Measurements from ENCODE around the gene MUCL3. TPM values are rescaled to one million over a fixed set of nuclear protein-coding genes. Genes with fewer than 3 reads are reported as not detected.

MUCL3 gene
- polyA plus RNA-seq, 1 of the 3 experiments (the other 2 are of a cell fraction), result not detected

DNA sequence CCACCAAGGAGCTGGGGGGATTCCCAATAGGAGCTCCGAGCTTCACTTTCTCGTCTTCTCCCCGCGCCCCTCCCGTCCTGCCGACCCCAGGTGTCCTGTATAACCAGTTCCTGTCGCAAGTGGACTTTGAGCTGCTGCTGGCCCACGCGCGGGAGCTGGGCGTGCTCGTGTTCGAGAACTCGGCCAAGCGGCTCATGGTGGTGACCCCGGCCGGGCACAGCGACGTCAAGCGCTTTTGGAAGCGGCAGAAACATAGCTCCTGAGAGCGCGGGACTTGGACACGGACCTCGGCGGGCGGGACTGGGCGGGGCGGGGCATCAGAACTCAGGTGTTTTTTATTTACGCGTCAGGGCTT is 27.1 kb upstream of the MUCL3 start (continued):
- TF ChIP-seq, protein P1, sequence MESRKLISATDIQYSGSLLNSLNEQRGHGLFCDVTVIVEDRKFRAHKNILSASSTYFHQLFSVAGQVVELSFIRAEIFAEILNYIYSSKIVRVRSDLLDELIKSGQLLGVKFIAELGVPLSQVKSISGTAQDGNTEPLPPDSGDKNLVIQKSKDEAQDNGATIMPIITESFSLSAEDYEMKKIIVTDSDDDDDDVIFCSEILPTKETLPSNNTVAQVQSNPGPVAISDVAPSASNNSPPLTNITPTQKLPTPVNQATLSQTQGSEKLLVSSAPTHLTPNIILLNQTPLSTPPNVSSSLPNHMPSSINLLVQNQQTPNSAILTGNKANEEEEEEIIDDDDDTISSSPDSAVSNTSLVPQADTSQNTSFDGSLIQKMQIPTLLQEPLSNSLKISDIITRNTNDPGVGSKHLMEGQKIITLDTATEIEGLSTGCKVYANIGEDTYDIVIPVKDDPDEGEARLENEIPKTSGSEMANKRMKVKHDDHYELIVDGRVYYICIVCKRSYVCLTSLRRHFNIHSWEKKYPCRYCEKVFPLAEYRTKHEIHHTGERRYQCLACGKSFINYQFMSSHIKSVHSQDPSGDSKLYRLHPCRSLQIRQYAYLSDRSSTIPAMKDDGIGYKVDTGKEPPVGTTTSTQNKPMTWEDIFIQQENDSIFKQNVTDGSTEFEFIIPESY (IDR thresholded peaks at IDR 0.05; ENCODE audit: borderline replicate concordance, low read depth), result no peak
- TF ChIP-seq, protein P2, sequence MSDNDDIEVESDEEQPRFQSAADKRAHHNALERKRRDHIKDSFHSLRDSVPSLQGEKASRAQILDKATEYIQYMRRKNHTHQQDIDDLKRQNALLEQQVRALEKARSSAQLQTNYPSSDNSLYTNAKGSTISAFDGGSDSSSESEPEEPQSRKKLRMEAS (IDR thresholded peaks at IDR 0.05; ENCODE audit: low read depth), result no peak
- TF ChIP-seq FOSL2 (IDR thresholded peaks at IDR 0.05; ENCODE audit: borderline replicate concordance, low read depth) (no peak), RFX5 (IDR thresholded peaks at IDR 0.05; ENCODE audit: low read length) (no peak), JUND (IDR thresholded peaks at IDR 0.05) (no peak), NRF1 (IDR thresholded peaks at IDR 0.05; ENCODE audit: low read depth, low read length) (no peak)
- TF ChIP-seq, protein P3, sequence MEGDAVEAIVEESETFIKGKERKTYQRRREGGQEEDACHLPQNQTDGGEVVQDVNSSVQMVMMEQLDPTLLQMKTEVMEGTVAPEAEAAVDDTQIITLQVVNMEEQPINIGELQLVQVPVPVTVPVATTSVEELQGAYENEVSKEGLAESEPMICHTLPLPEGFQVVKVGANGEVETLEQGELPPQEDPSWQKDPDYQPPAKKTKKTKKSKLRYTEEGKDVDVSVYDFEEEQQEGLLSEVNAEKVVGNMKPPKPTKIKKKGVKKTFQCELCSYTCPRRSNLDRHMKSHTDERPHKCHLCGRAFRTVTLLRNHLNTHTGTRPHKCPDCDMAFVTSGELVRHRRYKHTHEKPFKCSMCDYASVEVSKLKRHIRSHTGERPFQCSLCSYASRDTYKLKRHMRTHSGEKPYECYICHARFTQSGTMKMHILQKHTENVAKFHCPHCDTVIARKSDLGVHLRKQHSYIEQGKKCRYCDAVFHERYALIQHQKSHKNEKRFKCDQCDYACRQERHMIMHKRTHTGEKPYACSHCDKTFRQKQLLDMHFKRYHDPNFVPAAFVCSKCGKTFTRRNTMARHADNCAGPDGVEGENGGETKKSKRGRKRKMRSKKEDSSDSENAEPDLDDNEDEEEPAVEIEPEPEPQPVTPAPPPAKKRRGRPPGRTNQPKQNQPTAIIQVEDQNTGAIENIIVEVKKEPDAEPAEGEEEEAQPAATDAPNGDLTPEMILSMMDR (IDR thresholded peaks at IDR 0.05), result no peak

DNA sequence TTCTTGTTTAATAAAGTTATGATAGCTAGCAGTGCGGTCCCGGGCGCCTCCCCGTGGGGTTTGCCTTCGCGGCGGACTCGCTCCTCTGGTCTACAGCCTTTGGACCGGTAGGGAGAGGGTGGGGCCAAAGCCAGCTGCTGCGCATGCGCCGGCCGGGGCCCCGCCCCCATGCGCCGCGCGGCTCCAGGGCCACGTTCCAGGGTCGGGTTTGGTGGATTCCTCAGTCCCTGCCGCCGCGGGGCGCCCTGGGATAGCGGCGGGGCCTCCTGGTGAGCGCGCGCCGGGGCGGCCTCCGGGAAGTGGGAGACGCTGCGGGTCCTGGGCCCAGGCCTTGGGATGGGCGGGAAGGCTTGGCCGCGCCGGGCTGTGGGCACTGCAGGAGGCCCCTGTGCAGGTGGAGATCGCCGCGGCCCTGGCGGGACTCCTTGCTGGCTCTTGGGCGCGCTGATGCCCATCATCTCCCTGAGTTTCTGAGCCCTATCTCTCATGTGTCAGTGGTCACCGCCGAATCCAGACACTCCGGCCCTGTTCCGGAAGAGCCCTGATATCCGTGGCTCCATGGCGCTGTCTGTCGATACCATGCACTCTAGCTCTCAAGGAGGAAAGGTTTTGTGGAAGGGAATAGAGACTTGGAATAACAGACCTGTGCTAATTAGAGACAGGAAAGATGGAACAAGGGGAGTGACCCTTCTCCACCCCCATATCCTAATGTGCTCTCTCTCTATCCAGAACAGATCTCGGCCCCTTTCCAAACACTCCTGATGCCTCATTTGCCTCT is 26.5 kb upstream of the MUCL3 start, which contains the start of gene VARS2:
VARS2 (plus strand) TSS at position 163 of the 778 bp plus-strand sequence; CDS start at position 762, 599 bp downstream.
- peak; percentile 99 for DNase-seq
- H3K36me3 ChIP-seq (replicated peaks in 1 of 2; ENCODE audit: control insufficient read depth in 1 of 2, insufficient read depth in 2 of 2, low read length in 1 of 2), result peaks cover 31 to 39% of the 10 kb centered on the region in 2 experiments
- peaks cover 5% of the 10 kb centered on the region for H3K79me2 ChIP-seq (ENCODE audit: insufficient read depth)
- ChIA-PET CTCF (interaction anchor here (0.6 to 7.2 kb wide), 25 partner anchors 9 to 634 kb away, joined by 3 to 86 read pairs (median 4); partner anchors contain the start of gene DDR1), POLR2A (interaction anchor here (1.0 to 1.5 kb wide), 3 partner anchors 31 to 179 kb away, joined by 4 to 7 read pairs (median 4); partner anchors contain the start of gene DDR1)
- no peaks in the 10 kb centered on the region for H3K27me3 ChIP-seq (ENCODE audit: insufficient read depth)
- peak within 1 kb of the TSS; percentile 56 to 66 for H3K4me3 ChIP-seq (ENCODE audit: low read depth in 2 of 2, low read length in 1 of 2)
- H2AFZ ChIP-seq (ENCODE audit: low read depth), result peak within 1 kb of the TSS; percentile 77
- H3F3A ChIP-seq (replicated peaks; ENCODE audit: insufficient read depth), result peaks cover 8% of the 10 kb centered on the region
- peak within 1 kb of the TSS; percentile 91 for H3K4me2 ChIP-seq
- WGBS (ENCODE audit: low lambda C conversion rate), result 5% methylated on average over 14 of the region's 52 CpGs
- H3K9me3 ChIP-seq, result no peaks in the 10 kb centered on the region
- peaks cover 9 to 18% of the 10 kb centered on the region in 2 experiments; a peak in 3 of 4 replicates for H3K4me1 ChIP-seq (ENCODE audit: control insufficient read depth in 1 of 2, insufficient read depth in 2 of 2, low read depth in 1 of 2, low read length in 1 of 2)
- no peaks in the 10 kb centered on the region for H4K20me1 ChIP-seq (ENCODE audit: insufficient read depth)
- H3K9ac ChIP-seq, result peak within 1 kb of the TSS; percentile 88
- H3K27ac ChIP-seq (ENCODE audit: low read depth in 2 of 2, low read length in 1 of 2), result peak within 1 kb of the TSS; percentile 79 to 87
- H3K9me2 ChIP-seq, result no peaks in the 10 kb centered on the region
- 0 out of 2 replicates have a peak, but pooled peaks have one; percentile 42 for TF ChIP-seq YY1 (IDR thresholded peaks at IDR 0.05; ENCODE audit: low read depth)
- TF ChIP-seq, protein P4, sequence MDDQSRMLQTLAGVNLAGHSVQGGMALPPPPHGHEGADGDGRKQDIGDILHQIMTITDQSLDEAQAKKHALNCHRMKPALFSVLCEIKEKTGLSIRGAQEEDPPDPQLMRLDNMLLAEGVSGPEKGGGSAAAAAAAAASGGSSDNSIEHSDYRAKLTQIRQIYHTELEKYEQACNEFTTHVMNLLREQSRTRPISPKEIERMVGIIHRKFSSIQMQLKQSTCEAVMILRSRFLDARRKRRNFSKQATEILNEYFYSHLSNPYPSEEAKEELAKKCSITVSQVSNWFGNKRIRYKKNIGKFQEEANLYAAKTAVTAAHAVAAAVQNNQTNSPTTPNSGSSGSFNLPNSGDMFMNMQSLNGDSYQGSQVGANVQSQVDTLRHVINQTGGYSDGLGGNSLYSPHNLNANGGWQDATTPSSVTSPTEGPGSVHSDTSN (IDR thresholded peaks at IDR 0.05), result no peak
- TF ChIP-seq, protein P5, sequence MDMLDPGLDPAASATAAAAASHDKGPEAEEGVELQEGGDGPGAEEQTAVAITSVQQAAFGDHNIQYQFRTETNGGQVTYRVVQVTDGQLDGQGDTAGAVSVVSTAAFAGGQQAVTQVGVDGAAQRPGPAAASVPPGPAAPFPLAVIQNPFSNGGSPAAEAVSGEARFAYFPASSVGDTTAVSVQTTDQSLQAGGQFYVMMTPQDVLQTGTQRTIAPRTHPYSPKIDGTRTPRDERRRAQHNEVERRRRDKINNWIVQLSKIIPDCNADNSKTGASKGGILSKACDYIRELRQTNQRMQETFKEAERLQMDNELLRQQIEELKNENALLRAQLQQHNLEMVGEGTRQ (IDR thresholded peaks at IDR 0.05; ENCODE audit: borderline replicate concordance, low read depth, low read length), result no peak
- TF ChIP-seq NRF1 (IDR thresholded peaks at IDR 0.05; ENCODE audit: low read depth, low read length), result peak; percentile 97
- no peak for TF ChIP-seq RXRA (IDR thresholded peaks at IDR 0.05; ENCODE audit: borderline replicate concordance, low read depth)
- TF ChIP-seq GATA2 (CRISPR knock-in tag; IDR thresholded peaks at IDR 0.05), result no peak
- TF ChIP-seq FOXM1 (IDR thresholded peaks at IDR 0.05; ENCODE audit: low read depth), result no peak
- no peak for TF ChIP-seq GABPA (IDR thresholded peaks at IDR 0.05; ENCODE audit: low read depth)
- TF ChIP-seq TCF12 (IDR thresholded peaks at IDR 0.05), result peak; percentile 8; the same call in 1 of the 2 replicates
- TF ChIP-seq EZH2phosphoT487 (IDR thresholded peaks at IDR 0.05; ENCODE audit: borderline replicate concordance, low read depth), result no peak
- no peak for TF ChIP-seq RFX5 (IDR thresholded peaks at IDR 0.05; ENCODE audit: low read length)
- TF ChIP-seq MEF2A (IDR thresholded peaks at IDR 0.05; ENCODE audit: borderline replicate concordance, low read depth), result no peak
- TF ChIP-seq NFIC (IDR thresholded peaks at IDR 0.05; ENCODE audit: borderline replicate concordance), result no peak
- TF ChIP-seq RAD21 (IDR thresholded peaks at IDR 0.05; ENCODE audit: low read length), result peak; percentile 38
- no peak for TF ChIP-seq FOXJ3 (CRISPR knock-in tag; IDR thresholded peaks at IDR 0.05)
- 0 out of 2 replicates have a peak, but pooled peaks have one; percentile 19 for TF ChIP-seq TEAD4 (IDR thresholded peaks at IDR 0.05; ENCODE audit: borderline replicate concordance, insufficient read depth)
- TF ChIP-seq, protein P1 (IDR thresholded peaks at IDR 0.05; ENCODE audit: borderline replicate concordance, low read depth), result 0 out of 2 replicates have a peak, but pooled peaks have one; percentile 14
- no peak for TF ChIP-seq RCOR1 (IDR thresholded peaks at IDR 0.05; ENCODE audit: low read length)
- TF ChIP-seq JUND (IDR thresholded peaks at IDR 0.05), result no peak
